NK-92 (cell line): ENCODE results near the gene DICER1.
"Not testable (repeated sequence)": the region's sequence is repeated elsewhere in the genome, so short reads cannot be mapped to it uniquely, and the experiment has no call there.

Experiments
- DNase-seq: peaks from one replicate; lab custom pipeline; 2025; ENCODE audit not compliant: unreplicated experiment; lab: John Stamatoyannopoulos, UW

DICER1 gene

GRCh38 chr14:95150910-95151309 lies 6.4 kb downstream of the DICER1 start:
- no peak for DNase-seq

DNA sequence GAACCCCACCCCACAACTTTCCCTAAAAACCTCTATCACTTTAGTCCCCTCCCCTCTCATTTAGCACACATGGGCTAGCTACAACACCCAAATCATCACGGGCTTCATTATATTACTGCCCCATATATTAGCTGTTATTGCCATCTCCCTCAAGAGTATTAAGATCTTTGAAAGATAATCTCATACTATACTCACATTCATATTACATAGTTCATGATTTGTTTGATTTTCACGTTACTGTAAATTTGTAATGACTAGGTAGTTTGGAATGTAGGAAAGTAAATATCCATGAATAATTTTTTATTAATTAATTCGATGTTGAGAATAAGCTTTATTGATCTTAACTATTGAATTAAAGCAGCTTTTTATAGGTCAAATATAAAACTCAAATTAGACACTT lies 7.9 kb downstream of the DICER1 start:
- DNase-seq = no peak

DNA sequence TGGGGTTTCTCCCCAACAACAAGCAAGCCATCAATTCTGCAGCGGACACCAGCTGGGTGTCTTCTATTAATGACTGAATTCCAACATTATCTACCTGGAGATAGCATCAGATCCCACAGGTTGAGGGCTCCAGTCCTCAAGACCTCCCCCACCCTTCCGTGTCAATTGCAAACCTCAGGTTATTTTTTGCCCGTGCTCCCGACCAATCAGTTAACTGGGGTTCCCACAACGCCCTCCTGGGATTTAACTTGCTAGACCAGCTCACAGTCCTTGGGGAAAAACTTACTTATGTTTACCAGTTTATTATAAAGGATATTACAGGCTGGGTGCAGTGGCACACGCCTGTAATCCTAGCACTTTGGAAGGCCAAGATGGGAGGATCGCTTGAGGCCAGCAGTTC lies 9.7 kb downstream of the DICER1 start:
- DNase-seq = no peak

GRCh38 chr14:95146079-95146771 lies 11.1 kb downstream of the DICER1 start:
- DNase-seq = no peak

GRCh38 chr14:95144849-95145248 lies 12.5 kb downstream of the DICER1 start:
- no peak for DNase-seq

DNA sequence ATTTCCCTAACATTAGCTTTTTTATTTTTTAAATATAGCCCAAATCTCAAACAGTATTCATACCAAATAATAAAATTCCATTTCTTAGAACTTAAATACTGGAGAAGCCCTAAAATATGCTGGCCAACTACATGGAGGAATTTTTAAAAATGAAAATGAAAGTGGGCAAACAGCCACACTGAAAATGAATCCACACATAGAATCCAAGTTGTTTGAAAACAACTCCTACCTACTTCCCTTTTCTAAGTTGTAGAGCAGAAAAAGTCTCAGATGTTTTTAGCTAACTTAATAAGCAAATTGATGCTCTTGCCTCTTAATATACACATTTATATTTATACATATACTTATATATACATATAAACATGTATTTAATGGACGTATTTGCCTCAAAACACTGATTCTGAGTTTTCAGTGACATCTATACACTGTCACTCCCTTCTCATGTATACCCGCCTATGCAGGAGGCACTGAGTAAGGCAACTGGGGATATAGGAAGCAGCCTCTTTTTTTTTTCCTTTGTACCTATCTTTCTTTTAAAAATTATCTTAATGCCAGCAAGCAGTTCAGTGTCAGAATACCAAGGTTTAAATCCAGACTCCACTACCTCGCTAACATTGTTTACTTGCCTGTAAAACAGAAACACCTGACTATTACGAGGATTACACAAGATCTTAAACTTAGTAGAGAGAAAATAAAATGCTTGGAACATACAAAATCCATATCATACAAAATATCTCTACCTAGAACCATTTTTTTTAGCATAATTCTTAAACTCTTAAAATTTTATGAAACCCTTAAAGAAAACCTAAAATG lies 13.3 kb downstream of the DICER1 start:
- DNase-seq = no peak

DNA sequence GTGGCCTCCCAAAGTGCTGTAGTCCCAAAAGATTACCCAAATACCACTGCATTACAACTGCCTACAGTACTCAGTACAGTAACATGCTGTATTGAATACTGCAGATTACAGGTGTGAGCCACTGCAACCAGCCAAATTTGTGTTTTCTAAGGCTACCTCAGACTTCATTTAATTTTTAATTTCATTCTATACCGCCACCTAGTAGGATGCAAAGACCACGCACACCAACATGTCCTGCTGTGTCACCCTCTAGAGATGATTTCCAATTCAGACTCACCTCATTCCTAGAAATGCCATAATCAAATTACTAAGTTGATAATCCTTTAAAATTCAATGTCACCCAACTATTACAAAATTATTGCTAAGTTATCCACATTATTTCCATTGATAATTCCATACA lies 15.1 kb downstream of the DICER1 start:
- DNase-seq = no peak

GRCh38 chr14:95141684-95142083 lies 15.6 kb downstream of the DICER1 start:
- no peak for DNase-seq

DNA sequence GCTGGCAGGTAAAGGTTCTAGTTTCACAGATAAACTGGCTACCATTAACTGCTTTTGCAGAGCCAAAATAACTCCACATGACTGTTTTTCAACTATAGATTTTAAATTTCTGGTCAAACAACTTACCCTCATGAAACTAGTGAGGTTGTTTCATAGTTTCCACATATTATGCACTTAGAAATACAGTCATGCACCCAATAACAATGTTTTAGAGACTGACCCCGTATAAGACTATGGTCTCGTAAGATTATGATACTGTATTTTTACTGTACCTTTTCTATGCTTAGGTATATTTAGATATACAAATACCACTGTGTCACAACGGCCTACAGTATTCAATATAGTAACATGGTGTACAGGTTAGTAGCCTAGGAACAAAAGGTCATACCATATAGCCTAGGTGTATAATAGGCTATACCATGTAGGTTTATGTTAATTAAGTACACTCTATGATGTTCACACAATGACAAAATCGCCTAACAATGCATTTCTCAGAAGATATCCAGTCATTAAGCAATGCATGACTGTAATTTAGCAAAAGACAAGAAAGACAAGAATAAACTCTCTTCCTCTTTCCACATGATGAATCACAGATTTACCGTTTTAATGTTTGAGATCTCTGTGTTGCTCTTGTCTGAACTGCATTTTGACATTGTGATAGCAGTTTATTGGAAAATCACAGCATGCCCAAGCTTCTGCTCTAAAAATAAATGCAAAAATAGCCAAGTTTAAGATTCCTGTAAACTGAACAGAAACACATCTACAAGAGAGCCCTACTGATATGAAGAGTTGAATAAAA lies 17.1 kb downstream of the DICER1 start:
- DNase-seq = no peak

DNA sequence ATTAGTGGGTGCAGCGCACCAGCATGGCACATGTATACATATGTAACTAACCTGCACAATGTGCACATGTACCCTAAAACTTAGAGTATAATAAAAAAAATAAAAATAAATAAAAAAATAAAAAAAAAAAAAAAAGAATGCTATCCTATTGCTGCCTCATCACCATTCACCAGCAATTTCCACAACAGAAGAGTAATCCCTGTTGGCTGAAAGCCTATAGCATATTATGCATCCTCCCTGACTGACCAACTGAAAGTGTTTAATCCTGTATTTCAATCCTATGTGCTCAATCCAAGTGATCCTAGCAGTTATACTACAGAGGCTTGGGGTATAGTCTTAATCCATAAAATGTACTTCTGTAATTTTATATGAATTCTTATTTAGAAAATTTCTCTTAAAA lies 18.5 kb downstream of the DICER1 start:
- DNase-seq = no peak

GRCh38 chr14:95138455-95138854 lies 18.9 kb downstream of the DICER1 start:
- DNase-seq = not testable (repeated sequence)

GRCh38 chr14:95137804-95138167 lies 19.5 kb downstream of the DICER1 start:
- DNase-seq = no peak

- DNase-seq = no peak
These were observed 20.0 kb downstream of the DICER1 start for GRCh38 chr14:95137164-95137803.

GRCh38 chr14:95136631-95137030 lies 20.7 kb downstream of the DICER1 start:
- no peak for DNase-seq

DNA sequence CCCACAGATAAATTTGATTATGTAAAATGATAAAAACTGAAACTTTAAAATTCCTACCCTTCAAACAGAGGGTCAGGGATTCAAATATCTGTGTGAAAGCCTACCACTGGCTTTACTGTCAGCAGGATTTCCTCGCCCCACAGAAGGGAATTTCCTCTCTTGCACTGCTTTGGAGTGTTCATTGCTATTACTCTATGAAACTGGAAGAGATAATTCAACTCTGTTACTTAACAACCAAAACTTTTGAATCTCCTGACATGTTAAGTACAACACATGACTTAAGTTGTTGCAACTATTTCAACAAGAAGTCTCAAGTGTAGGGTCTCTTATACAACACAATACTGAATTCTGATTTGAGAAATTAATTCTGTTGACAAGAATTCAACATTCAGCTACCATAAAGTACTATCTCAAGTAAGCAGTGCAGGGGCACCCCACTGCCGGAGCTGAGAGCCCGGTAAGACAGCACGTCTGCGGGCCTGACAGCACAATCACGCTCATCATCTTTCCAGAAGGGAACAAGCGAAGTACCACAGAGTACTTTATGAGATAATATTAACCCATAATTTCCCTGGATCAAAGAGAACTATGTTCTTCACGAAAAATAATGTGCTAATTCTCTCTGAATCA lies 22.9 kb downstream of the DICER1 start:
- no peak for DNase-seq

DNA sequence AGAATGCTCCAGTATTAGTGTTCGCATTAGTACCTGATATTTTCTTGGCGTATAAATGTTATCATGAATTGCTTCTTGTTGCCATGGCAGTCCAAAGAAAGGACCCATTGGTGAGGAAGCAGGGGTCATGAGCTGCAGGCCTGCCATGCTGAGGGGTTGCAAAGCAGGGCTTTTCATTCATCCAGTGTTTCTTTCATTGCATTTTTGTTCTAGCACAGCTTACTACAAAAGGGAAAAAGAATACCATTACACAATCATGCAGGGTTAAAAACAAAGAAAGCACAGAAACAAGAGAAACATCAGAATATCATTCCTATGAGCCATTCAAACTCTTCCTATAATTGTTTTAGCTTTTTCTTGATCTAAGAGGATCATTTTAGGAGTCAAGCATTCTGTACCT lies 24.0 kb downstream of the DICER1 start:
- no peak for DNase-seq

GRCh38 chr14:95132760-95133159 lies 24.6 kb downstream of the DICER1 start:
- DNase-seq = no peak

GRCh38 chr14:95130549-95130948 lies 26.8 kb downstream of the DICER1 start:
- no peak for DNase-seq

DNA sequence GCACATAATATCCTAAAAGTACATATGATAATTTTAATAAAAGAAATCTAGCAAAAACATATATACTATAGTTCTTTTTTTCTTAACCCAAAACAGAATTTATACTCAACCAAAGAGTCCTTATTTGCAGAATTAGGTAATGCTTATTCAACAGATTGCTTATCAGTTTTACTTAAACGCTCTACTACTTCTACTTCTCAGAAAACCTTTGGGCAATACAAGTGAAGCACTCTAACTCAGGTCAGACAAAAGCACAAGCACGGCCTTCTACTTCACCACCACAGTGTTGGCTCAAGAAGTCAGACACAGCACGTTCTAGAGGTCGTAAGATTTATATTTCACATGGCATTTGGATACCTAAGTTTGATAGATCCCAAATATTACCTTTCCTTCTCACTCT lies 29.2 kb downstream of the DICER1 start:
- DNase-seq = no peak

GRCh38 chr14:95127531-95127911 lies 29.8 kb downstream of the DICER1 start:
- no peak for DNase-seq
